HL-60/S4 treated with retinoic acid at 250 ng/mL for 4 days and 3 days (cell line): ENCODE results near the gene MIA2.
"Not testable (repeated sequence)": the region's sequence is repeated elsewhere in the genome, so short reads cannot be mapped to it uniquely, and the experiment has no call there.

ENCODE experiments used
- in situ Hi-C: fragments of 300-500 bp; cut with MboI; formaldehyde crosslinking; loops from 2 replicates; pipeline ENCODE4 v1.7.0; 2022; ENCODE audit warnings: low sequenced_read_pairs

The MIA2 gene

DNA sequence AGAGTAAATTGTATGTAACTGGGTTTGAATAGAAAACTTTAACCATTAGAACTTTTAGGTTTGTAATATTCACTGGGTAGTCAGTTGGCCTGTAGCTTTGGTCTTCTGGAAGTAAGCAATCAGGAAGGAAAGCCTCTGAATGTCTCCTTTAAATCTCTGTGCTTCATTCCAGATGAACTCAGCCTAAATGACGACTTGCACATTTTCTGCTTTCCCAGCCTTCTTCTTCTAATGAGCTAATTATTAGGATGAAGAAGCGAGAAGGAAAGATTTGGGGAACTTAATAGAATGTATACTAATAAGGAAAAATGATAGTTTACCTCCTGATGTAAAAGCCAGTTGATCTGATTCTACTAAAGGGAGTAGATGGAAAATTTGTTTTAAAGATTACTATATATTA, 90.4 kb downstream of the MIA2 start:
- in situ Hi-C loops, result no loop called here

DNA sequence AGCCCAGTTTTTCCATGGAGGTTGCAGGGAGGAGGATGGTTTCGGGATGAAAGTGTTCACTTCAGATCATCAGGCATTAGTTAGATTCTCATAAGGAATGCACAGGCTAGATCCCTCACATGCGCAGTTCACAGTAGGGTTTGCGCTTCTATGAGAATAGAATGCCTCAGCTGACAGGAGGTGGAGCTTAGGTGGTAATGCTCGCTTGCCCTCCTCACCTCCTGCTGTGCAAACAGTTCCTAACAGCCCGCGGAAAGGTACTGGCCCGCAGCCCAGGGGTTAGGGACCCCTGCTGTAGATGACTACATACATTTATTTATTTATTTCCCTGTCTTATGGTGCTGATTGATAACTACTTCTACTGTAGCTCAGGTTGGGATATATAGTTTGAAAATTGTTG, 105.3 kb downstream of the MIA2 start:
- in situ Hi-C loops, result no loop called here

DNA sequence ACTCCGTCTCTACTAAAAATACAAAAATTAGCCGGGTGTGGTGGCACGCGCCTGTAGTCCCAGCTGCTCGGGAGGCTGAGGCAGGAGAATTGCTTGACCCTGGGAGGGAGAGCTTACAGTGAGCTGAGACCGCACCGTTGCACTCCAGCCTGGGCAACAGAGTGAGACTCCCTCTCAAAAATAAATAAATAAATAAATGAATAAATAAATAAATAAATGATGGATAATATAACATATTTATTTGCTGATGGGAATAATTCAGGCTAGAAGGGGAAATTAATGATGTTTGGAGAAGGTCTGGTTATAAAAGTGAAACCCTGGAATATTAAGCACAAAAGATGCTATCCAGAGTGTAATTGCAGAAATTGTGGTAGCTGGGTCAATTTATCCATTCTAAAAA, 107.4 kb downstream of the MIA2 start:
- in situ Hi-C loops, result not testable (repeated sequence)

- in situ Hi-C loops, result no loop called here
Measured at GRCh38 chr14:39342768-39343167, 109.1 kb downstream of the MIA2 start.

- in situ Hi-C loops, result no loop called here
Measured at GRCh38 chr14:39343614-39344013, 109.9 kb downstream of the MIA2 start.

DNA sequence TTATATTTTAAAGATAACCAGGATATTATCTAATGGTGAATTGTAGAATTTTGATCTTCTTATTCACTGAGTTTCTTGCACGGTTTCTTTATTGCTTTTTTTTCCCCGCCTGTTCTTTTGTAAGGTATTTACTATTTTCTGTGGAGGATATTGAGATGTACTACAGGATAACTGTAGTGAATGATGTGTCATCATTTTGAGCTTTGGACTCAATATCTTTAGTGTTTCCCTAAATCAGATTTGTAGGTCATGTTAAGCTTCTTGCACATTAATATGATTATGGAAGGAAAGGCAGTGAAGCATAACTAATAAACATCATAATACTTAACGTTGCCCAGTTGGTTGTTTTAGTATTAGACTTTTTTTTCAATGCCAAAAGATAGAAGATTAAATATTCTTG, 117.2 kb downstream of the MIA2 start:
- in situ Hi-C loops, result no loop called here

- in situ Hi-C loops, result no loop called here
Measured at GRCh38 chr14:39351708-39352107, 118.0 kb downstream of the MIA2 start.

DNA sequence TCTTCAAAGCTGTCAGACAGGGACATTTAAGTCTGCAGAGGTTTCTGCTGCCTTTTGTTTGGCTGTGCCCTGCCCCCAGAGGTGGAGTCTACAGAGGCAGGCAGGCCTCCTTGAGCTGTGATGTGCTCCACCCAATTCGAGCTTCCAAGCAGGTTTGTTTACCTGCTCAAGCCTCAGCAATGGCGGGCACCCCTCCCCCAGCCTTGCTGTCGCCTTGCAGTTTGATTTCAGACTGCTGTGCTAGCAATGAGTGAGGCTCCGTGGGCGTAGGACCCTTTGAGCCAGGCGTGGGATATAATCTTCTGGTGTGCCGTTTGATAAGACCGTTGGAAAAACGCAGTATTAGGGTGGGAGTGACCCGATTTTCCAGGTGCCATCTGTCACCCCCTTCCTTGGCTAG, 125.4 kb downstream of the MIA2 start:
- in situ Hi-C loops, result not testable (repeated sequence)

DNA sequence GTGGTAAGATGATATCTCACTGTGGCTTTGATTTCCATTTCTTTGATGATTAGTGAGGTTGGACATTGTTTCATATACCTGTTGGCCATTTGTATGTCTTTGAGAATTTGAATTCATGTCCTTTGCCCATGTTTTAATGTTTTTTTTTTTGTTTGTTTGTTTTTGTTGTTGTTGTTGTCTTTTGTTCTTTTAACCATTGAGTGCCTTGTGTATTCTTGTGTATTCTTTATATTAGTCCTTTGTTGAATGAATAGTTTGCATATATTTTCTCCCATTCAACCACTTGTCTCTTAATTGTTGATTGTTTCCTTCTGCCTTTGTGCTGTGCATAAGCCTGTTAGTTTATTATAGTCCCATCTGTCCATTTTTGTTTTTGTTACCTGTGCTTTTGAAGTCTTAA, 126.6 kb downstream of the MIA2 start:
- in situ Hi-C loops, result no loop called here

DNA sequence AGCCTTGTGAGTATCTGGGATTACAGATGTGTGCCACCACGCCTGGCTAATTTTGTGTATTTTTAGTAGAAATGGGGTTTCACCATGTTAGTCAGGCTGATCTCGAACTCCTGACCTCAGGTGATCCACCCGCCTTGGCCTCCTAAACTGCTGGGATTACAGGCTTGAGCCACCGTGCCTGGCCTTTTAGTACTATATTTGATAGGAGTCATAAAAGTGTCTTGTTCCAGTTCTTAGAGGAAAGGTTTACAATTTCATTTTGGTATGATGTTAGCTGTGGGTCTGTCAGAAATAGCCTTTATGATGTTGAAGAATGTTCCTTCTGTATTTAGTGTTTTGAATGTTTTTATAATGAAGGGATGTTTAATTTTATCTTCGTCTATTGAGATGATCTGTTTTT, 127.8 kb downstream of the MIA2 start:
- in situ Hi-C loops, result not testable (repeated sequence)

DNA sequence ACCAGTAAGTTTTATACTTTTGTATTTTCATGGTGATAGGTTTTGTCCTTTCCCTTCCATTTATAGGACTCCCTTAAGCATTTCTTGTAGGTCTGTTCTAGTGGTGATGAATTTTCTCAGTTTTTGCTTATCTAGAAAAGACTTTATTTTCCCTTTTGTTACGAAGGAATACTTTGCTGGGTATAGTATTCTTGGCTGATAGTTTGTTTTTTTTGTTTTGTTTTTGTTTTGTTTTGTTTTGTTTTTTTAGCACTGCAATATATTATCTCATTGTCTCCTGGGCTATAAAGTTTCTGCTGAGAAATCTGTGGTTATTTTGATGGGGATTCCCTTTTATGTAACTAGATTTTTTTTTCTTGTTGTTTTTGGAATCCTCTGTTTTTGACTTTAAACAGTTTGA, 130.8 kb downstream of the MIA2 start:
- in situ Hi-C loops, result no loop called here

GRCh38 chr14:39365354-39365753, 131.6 kb downstream of the MIA2 start:
- in situ Hi-C loops, result no loop called here

DNA sequence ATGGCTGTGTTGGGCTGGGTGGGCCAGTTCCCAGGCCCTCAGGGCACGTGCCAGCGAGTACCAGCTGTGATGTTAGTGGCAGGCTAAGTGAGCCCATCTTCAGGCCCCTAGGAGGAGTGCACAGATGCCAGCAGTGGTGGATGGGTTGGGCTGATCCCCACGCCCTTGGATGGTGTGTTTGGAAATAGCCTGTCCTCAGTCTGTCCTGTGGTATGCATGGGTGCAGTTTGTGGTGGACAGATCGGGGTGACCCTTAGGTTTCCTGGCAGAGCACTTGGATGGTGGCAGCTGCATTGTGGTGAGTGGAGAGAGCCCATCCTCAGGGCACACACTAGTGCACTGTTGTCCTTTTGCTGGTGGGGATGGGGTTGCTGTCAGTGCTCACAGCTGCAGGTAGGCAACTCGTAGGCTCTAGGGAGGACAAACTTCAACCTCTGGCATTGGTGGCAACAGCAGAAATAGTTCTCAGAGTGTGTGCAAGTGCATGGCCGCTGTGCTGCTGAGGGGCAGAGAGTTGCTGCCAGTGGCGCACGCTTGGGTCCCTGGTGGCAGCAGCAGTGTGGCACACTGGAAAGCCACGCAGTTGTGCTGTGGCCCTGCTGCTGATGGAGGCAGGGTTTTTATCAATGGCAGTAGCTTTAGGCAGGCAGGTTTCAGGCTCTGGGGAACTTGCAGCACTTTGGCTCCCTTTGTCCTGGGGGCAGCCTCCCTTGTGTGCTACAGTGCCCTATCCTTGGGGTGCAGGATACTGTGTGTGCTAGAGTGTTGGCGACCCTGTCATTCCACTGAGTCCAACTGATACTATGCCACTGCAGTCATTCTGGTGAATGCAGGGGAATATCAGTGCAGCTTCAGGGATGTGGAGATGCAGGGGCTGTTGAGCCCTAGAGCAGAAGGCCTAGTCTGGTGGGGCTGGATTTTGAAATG, 133.0 kb downstream of the MIA2 start:
- in situ Hi-C loops, result no loop called here

- in situ Hi-C loops, result no loop called here
Measured at GRCh38 chr14:39367387-39367751, 133.7 kb downstream of the MIA2 start.

DNA sequence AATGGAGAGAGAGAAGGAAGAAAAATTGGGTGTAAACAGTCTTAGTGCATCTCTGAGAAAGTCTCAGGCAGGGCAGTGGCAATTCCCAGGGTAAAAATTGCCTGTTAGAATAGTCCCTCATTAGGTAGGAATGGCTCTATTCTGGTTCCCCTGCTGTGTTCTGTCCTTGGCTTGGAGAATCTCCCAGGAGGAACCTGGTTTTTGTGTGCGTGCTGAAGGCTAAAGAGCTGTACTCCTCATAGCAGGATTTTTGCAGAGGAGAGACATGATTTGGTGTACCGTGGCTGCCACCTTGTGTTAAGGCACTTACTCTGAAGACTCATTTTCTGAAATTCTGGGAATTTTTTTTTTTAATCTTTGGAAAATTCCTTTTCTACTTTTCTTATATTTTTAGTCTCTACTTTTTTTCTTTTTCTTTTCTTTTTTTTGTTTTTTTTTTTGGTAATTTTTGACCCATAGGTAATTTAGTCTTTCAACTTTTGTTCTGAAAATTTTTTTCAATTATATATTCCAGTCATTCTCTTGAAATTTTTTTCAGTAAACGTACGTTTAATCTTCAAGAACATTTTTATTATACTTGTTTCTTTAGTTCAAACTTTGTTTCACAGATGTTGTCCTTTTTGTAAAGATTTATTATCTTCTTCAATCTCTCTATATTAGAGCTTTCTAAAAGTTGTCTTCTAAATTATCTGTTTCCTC, 134.7 kb downstream of the MIA2 start:
- in situ Hi-C loops, result no loop called here

DNA sequence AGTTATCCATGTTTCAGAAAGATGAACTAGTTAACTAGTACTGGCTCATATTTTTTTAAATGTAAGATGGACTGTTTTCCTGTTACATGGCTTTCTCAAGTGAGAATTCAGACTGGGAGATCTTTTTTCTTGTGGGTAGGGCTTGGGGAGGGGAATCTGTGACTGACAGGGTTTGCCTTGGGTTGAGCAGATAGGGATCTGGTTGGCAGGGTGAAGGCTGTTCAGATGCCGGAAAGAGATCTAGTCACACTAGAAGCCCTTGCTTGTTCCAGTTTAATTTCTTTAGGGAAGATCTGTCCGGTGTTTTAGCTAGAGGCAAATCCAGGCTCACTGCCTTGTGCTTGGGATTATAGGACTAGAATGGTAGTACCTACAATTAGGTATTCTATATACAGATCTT, 135.3 kb downstream of the MIA2 start:
- in situ Hi-C loops, result no loop called here

DNA sequence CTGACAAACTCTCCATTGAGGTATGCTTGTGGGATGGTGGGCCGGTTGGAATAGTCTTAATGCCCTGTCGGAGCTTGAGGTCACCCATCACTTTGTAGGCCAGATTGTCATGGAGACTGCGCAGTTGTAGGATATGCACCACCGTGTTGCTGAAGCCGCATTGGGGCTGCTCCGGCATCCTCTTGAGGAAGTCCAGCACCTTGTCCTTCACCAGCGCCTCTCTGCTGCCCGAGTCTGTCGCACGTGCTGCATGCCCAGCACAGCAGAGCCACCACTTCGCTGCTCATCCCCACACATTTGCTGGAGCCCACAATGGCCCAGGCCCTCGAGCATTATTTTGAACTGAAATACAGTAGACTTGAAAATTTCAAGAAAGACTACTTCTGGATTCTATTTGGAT, 136.7 kb downstream of the MIA2 start:
- in situ Hi-C loops, result no loop called here

GRCh38 chr14:39372656-39373055, 138.9 kb downstream of the MIA2 start:
- in situ Hi-C loops, result no loop called here

DNA sequence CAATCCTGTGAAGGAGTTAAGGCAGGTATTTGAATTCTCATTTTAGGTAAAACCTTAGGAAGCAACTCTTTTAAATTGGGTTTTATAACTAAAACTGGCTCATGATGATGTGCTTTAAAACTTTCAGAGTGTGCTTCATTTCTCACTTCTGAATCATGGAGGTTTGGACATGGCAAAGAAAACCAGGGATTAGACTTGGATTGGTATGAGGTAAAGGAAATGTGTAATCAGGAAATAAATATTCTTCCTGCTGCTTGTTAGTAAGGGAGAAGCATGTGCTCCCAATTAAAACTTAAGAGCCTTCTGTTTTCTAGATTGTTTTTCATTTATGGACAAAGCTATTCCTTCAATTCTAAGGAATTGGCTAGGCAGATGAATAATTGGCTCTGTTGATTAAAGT, 141.1 kb downstream of the MIA2 start:
- in situ Hi-C loops, result no loop called here

GRCh38 chr14:39376667-39377403, 143.1 kb downstream of the MIA2 start:
- in situ Hi-C loops, result no loop called here

DNA sequence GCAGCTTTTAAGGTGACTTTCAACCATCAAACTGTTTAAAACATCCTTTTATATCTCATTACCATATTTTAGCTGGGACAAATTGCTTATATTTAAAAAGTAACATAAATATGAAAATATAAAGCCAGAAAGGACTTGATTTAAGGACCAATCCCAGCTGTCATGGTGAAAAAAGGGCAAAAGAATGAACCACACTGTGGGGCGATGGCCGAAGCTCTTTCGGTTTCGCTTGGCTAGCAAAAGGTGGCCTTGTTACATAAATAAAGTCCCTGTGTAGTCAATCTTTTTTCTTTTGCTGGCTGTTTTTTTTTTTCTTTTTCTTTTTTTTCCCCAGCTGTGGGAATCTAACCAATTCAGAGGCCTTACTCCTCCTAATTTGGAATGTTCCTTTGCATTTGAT, 147.7 kb downstream of the MIA2 start:
- in situ Hi-C loops, result no loop called here

GRCh38 chr14:39382463-39382862, 148.7 kb downstream of the MIA2 start:
- in situ Hi-C loops, result no loop called here
